ENCODE data around the gene FFAR2. TPM values are rescaled to one million over a fixed set of nuclear protein-coding genes. Genes with fewer than 3 reads are reported as not detected.

The FFAR2 gene
- total RNA-seq, 1 donor from 2014 or later = not detected

GRCh38 chr19:35425682-35426081 is 22.4 kb upstream of the FFAR2 start:
- no peak for DNase-seq (ENCODE audit: low read depth)

DNA sequence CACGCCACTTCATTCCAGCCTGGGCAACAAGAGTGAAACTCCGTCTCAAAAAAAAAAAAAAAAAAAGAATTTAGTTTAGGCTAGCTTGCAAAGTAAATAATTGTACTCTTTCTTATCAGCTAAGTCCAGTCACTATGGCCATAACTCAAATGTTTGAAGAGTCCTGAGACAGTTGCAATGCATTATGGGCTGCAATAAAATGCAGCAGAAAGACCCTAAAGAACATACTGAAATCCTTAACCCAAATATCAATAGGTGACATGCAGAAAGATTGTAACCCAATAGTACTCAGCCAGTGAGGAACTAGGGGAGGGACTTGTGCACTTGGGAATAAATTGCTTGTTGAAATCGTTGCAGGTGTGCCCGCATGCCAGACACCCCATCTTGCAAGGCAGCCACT is 20.9 kb upstream of the FFAR2 start:
- DNase-seq (ENCODE audit: low read depth) = no peak

DNA sequence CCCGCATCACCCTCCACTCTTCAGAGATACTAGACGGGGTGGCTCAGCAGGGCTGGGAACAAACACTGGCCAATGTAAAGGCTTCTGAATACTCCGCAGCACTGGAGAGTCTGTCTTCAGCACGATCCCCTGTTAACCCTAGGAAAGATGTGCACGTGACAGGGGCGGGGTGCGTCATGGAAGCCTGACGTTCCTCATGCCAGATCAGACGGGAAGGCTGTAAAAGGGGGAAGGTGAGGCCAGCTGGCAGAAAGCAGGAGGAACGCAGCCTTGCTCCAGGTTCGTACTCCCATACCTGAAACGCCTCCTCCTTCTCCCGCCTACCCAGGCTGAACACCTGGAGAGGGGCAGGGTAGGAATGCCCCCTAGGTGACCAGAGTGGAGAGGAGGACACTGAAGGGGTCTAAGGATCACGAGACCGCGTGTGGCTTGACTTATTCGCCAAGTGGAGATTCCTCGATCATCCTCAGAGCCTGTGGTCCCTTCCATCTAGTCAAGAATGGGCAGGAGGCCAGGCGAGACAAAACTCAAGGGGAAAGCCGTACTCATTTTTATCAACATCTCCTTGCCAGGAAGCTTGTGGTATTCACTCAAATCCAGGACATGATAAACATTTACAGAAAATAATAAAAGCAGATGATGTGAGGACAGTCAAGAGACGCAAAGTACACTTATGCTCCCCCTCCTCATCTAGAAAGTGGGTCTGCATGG is 18.2 kb upstream of the FFAR2 start:
- DNase-seq (ENCODE audit: low read depth) = no peak

- no peak for DNase-seq (ENCODE audit: low read depth)
These were observed 17.5 kb upstream of the FFAR2 start for GRCh38 chr19:35430409-35431144.

DNA sequence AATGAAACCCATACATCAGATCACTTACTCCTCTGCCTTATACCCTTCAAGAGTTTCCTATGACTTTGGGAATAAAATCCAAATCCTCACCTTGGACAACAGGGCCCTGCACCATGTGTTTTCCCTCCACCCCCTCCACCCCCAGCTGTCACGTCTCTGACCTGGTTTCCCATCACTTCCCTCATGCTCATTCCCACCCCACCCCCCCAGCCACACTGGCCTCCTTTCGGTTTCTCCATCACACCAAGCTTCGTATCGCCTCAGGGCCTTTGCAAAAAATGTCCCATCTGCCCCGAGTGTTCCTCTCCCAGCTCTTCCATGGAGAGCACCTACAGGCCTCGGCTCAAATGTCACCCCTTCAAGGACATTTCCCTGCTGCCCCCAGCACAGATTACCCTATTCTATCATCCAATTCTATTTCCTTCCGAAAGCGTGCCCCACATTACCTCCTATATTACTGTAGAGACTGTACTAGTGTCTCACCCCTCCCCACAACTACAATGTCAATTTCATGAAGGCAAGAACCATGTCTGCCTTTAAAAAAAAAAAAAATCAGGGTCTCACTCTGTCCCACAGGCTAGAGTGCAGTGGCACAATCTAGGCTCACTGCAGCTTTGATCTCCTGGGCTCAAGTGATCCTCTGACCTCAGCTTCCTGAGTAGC is 16.8 kb upstream of the FFAR2 start:
- no peak for DNase-seq (ENCODE audit: low read depth)

GRCh38 chr19:35432911-35433310 is 15.1 kb upstream of the FFAR2 start:
- no peak for DNase-seq (ENCODE audit: low read depth)

- no peak for DNase-seq (ENCODE audit: low read depth)
These were observed 14.6 kb upstream of the FFAR2 start for GRCh38 chr19:35433448-35433847.

- no peak for DNase-seq (ENCODE audit: low read depth)
These were observed 12.2 kb upstream of the FFAR2 start for GRCh38 chr19:35435896-35436295.

DNA sequence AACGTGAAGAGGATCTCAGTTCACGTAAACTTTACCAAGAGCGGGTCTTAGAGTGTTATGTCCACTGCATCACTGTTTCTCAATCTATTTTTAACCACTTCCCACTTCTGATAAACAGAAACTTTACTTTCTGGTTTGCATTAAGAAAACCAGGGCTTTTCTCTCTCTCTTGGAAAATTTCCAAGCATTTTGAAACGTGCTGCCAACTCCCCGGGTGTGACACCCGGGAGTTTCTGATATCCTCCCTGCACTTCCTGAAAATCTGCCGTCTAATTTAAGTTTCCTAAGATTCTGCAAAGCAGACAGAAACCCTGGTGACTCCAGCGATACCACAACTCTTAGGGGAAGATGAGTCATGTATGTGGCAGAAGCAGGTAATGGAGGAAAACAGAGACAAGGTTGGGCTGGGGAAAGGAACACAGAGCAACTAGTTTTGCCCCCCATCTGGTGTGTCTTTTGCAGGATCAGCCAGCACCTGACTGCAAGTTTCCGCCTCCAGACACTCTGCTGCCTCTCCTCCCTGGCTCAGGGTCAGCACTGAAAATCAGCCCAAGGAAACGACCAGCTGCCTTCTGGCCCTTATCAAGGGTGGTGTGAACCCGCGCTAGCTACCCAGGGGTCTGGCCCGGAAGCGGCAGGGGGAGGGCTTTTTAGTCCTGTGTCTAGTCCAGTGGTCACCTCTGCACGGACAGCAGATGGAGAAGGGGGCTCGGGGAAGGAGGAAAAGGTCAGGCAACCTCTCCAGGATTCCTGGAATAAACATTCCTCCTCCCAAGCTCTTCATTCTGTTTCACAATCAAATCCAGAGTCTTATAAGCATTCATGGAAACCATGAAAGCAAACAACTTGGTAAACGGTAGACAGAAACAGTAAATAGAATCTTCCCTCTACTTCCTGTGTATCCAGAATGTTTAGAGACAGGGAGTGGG is 11.3 kb upstream of the FFAR2 start:
- peak; percentile 69 for DNase-seq (ENCODE audit: low read depth)

DNA sequence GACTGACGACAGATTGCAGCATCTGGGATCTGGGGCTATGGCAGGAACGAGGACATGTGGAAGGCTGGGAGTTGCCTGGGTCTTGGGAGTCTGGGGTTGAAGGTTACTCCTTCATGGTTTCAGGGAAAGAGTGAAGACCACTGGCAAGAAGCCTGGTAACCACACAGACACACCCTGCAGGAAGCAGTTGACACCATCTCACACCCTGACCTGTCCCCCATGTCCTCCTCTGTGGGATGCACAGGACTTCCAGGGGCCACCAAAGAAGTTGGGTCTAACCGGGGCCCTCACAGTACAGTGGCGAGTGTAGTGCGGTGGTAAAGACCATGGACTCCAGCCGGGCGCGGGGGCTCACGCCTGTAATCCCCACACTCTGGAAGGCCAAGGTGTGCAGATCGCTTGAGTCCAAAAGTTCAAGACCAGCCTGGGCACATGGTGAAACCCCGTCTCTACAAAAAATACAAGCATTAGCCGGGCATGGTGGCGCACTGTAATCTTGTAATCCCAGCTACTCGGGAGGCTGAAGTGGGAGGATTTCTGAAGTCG is 10.6 kb upstream of the FFAR2 start:
- DNase-seq (ENCODE audit: low read depth) = no peak

- DNase-seq (ENCODE audit: low read depth) = no peak
These were observed 10.0 kb upstream of the FFAR2 start for GRCh38 chr19:35438096-35438495.

DNA sequence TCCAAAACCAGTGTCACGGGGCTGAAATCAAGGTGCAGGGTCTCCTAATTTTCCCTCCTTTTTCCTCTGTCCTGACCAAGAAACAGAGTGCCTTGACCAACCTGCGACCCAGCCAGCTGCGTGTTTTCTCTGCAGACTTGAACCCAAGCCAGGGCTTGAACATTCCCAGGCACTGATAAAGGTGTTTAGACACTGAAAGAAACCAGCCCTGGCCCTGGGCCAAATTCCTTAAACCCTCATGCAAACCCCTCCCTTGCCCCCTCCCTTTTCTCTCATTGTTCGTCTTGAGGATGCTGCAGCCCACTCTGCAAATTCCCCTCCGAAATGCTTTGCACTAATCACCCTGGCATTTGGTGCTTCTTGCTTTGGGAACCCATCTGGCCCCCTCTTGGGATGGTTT is 9.5 kb upstream of the FFAR2 start:
- no peak for DNase-seq (ENCODE audit: low read depth)

GRCh38 chr19:35439921-35440320 is 8.1 kb upstream of the FFAR2 start:
- DNase-seq (ENCODE audit: low read depth) = no peak

DNA sequence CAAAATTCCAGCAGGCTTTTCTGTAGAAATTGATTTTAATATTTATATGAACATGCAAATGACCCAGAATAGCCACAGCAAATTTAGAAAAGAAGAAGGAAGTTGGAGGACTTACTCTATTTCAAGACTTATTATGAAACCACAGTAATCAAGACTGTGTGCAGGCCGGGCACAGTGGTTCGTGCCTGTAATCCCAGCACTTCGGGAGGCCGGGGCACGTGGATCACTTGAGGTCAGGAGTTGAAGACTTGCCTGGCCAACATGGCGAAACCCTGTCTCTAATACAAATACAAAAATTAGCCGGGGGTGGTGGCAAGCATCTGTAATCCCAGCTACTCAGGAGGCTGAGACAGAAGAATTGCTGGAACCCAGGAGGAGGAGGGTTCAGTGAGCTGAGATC is 6.0 kb upstream of the FFAR2 start:
- DNase-seq (ENCODE audit: low read depth) = no peak

DNA sequence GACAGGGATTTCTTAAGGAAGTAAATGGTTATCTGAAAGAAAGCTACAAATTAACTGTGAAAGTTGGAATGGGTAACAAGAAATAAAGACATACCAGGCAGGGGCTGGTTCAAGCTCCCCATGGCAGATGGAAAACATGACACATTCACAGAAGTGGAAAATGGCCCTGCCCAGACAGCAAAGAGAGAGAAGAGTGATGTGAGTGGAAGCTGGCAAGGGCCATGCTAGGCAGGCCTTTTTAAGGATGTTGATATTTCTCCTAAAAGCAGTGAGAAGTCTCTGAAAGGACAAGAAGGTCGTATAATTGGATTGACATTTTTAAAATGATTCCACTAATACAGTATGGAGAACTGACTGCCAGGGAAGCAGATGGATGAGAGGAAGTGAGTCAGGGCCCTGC is 3.3 kb upstream of the FFAR2 start:
- no peak for DNase-seq (ENCODE audit: low read depth)

DNA sequence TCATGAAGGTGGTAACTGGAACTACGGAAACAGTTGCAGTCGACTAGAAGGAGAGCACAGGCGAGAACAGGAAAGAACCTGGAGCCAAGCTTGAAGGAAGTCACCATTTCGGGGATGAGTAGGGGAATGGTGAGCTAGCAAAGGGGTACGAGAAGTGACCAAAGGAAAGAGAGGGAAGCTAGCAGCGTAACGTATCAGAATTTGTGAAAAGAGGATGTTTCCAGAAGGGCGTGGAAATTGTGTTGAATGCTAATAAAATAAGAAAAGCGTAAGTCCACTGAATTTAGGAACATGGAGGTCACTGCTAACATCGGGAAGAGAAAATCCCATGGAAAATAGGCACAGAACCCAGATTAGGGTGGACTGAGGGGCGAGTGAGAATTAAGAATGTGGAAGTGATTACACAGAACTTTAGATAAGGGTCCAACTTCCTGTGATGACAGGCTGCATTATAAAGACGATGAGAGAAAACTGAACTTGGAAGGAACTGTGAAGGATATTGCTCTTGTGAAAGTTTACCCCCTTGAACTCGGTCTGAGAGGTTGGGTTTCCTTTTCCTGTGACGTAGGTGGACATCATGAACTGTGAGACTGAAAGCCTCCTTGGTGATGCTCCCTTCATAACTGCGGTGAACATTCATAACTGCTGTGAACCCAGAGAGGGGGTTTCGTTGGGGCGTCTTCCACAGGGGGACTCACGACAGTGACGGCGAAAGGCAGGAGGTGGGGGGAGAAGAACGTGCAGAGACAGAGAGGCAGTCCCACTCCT is 2.0 kb upstream of the FFAR2 start:
- no peak for DNase-seq (ENCODE audit: low read depth)

DNA sequence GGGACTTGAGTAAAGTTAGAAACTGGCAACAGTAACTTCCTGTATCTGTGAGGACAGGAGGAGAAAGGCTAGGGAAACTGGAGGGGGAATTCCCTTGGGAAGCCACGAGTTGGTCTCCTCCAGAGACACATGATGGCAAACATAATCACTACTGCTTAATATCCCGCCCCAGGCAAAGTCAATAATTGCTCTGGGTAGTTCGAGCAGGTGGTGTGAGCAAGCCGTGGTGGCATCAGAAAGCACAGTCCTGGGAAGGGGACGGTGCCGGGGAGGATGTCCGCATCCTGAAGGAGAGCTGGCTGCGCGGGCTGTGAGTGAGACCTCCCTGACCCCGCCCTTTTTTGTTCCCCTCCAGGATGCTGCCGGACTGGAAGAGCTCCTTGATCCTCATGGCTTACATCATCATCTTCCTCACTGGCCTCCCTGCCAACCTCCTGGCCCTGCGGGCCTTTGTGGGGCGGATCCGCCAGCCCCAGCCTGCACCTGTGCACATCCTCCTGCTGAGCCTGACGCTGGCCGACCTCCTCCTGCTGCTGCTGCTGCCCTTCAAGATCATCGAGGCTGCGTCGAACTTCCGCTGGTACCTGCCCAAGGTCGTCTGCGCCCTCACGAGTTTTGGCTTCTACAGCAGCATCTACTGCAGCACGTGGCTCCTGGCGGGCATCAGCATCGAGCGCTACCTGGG is 1.4 kb downstream of the FFAR2 start:
- DNase-seq (ENCODE audit: low read depth) = no peak

GRCh38 chr19:35451338-35452096 is 3.5 kb downstream of the FFAR2 start:
- no peak for DNase-seq (ENCODE audit: low read depth)

DNA sequence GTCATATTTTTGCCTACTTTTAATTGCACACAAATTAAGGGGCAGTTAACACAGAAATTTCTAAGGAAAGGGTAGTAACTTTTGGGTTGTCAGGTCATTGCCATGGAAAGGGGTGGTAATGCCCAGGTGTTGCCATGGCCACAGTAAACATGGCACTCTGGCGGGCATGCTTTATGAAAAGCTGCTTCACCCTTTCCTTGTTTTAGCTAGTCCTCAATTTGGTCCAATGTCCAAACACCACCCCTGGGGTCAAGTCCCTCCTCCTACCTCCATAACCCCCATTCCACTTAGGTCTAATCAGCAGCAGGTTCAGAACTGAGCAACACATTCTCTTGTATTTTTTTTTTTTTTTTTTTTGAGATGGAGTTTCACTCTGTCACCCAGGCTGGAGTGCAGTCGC is 6.6 kb downstream of the FFAR2 start:
- no peak for DNase-seq (ENCODE audit: low read depth)

All from renal cortical epithelial cell (primary cell).